K562 (cell line): Measurements from ENCODE around the gene VASH1. TPM values are rescaled to one million over a fixed set of nuclear protein-coding genes. Genes with fewer than 3 reads are reported as not detected.
A peak's percentile ranks its signal among the peaks of the same experiment; 100 is the strongest.

Experiments used
- ATAC-seq: fragments of 200-7000 bp; cut with Tn5 transposase; 3 replicates; pipeline ENCODE4 v1.9.1; 2020; ENCODE audit warnings: moderate library complexity
- BruUV-seq: library from RNA; stranded (reverse); fragments of 400-500 nt; replicated peaks from 2 replicates; lab custom pipeline; 2021; lab: Mats Ljungman, UMichigan
- CTCF ChIA-PET: fragments of 300-600 bp; formaldehyde crosslinking; extraction: SDS; loops from one replicate; lab custom pipeline; 2021; ENCODE audit warnings: low intra/inter-chr PET ratio; lab: Yijun Ruan, JAX
- POLR2A ChIA-PET: fragments of 300-600, 350-650 bp; sonication (Branson Sonifier 250); formaldehyde crosslinking; extraction: SDS; loops from one replicate; lab custom pipeline; 2021; ENCODE audit warnings: antibody characterized with exemption, inconsistent platforms; lab: Yijun Ruan, JAX
- DNase-seq, 4 experiments: peaks; one replicate each; pipeline versions ENCODE4 v3.0.0 to v3.0.0-alpha.2; 2011 to 2018; ENCODE audit warnings: low spot score in 3 of 4, mixed read lengths in 3 of 4; ENCODE audit errors: extremely low read depth in 1 of 4
- FAIRE-seq: peaks from 2 replicates; lab custom pipeline; 2011; peaks lifted over from hg19 to GRCh38; lab: Jason Lieb, UNC
- H2AFZ ChIP-seq: 2 replicates; pipeline ENCODE4 v1.6.0; 2011; ENCODE audit warnings: low read depth, low read length, control low read depth, inconsistent platforms
- H3K27ac ChIP-seq: fragments of 200-600 bp; 3 replicates; pipeline ENCODE4 v1.8.0; 2011; ENCODE audit warnings: low read depth, mild to moderate bottlenecking, control low read depth, inconsistent platforms, low read length, moderate library complexity, mixed read lengths; ENCODE audit errors: extremely low read depth
- H3K27me3 ChIP-seq, 2 experiments: fragments of 300-600 bp in 1 of 2; 2 replicates in 1 of 2; 3 replicates in 1 of 2; pipeline versions ENCODE4 v1.6.0 to v1.8.0; 2011; ENCODE audit warnings: inconsistent platforms in 2 of 2, low read length in 2 of 2, mild to moderate bottlenecking in 1 of 2, mixed read lengths in 1 of 2, moderate library complexity in 1 of 2; ENCODE audit not compliant: control insufficient read depth in 2 of 2, insufficient read depth in 2 of 2
- H3K36me3 ChIP-seq: fragments of 300-600 bp; 3 replicates; pipeline ENCODE4 v1.8.0; 2011; ENCODE audit warnings: mild to moderate bottlenecking, low read length, inconsistent platforms; ENCODE audit not compliant: control insufficient read depth, insufficient read depth
- H3K4me1 ChIP-seq, 2 experiments: fragments of 200-600 bp in 1 of 2; replicated peaks in 1 of 2; 2 replicates in 1 of 2; 3 replicates in 1 of 2; pipeline versions ENCODE4 v1.5.1 to v1.8.0; 2011; ENCODE audit warnings: inconsistent platforms in 2 of 2, low read length in 2 of 2, mild to moderate bottlenecking in 1 of 2, mixed read lengths in 1 of 2, moderate library complexity in 1 of 2; ENCODE audit not compliant: control insufficient read depth in 2 of 2, insufficient read depth in 2 of 2
- H3K4me2 ChIP-seq: 2 replicates; pipeline ENCODE4 v1.6.1; 2011; ENCODE audit warnings: low read length, control low read depth, inconsistent platforms, mixed read lengths; ENCODE audit not compliant: insufficient read depth
- H3K4me3 ChIP-seq: fragments of 200-600 bp; sonication (generic), shearing (Covaris generic); 2 replicates; pipeline ENCODE4 v1.5.1; 2016; ENCODE audit warnings: control low read depth, inconsistent platforms
- H3K79me2 ChIP-seq: fragments of 200-600 bp; 3 replicates; pipeline ENCODE4 v1.8.0; 2011; ENCODE audit warnings: low read length, inconsistent platforms; ENCODE audit not compliant: control insufficient read depth, insufficient read depth
- H3K9ac ChIP-seq, 2 experiments: 2 replicates each; pipeline versions ENCODE4 v1.6.0 to v1.6.1; 2011; ENCODE audit warnings: low read depth in 2 of 2, low read length in 2 of 2, control low read depth in 1 of 2, inconsistent platforms in 1 of 2, mild to moderate bottlenecking in 1 of 2, mixed read lengths in 1 of 2; ENCODE audit not compliant: insufficient read depth in 1 of 2
- H3K9me1 ChIP-seq: one replicate; pipeline ENCODE4 v1.6.0; 2011; ENCODE audit warnings: inconsistent platforms, mild to moderate bottlenecking, low read length, moderate library complexity; ENCODE audit not compliant: control insufficient read depth, insufficient read depth
- H3K9me3 ChIP-seq: replicated peaks from 2 replicates; pipeline ENCODE4 v1.5.1; 2011; ENCODE audit warnings: low read depth, low read length, inconsistent platforms; ENCODE audit not compliant: control insufficient read depth, insufficient read depth
- H4K20me1 ChIP-seq: replicated peaks from 2 replicates; pipeline ENCODE4 v1.6.1; 2011; ENCODE audit warnings: low read length, inconsistent platforms, mixed read lengths; ENCODE audit not compliant: control insufficient read depth, insufficient read depth
- CC2D1A ChIP-seq: fragments of 450-650 bp; IDR thresholded peaks from 2 replicates; pipeline ENCODE4 v1.6.1; 2017; ENCODE audit warnings: mild to moderate bottlenecking
- MYC ChIP-seq, 2 experiments: fragments of 250-450 bp in 1 of 2; sonication (Bioruptor Pico) in 1 of 2; IDR thresholded peaks; 2 replicates each; pipeline versions ENCODE4 v1.5.1 to v1.6.1; 2012 to 2021; ENCODE audit warnings: low read depth in 2 of 2, borderline replicate concordance in 1 of 2, improper control_type of control experiment in 1 of 2, low read length in 1 of 2, mild to moderate bottlenecking in 1 of 2, moderate library complexity in 1 of 2
- NFRKB ChIP-seq: fragments of 450-650 bp; IDR thresholded peaks from 2 replicates; pipeline ENCODE4 v1.6.1; 2016; ENCODE audit warnings: low read depth
- PHF8 ChIP-seq: fragments of 200-600 bp; sonication (generic); IDR thresholded peaks from 2 replicates; pipeline ENCODE4 v1.6.1; 2012; ENCODE audit warnings: mixed run types, mild to moderate bottlenecking, inconsistent platforms, low read length, moderate library complexity, borderline replicate concordance
- TCF3 ChIP-seq: sonication (generic); formaldehyde crosslinking; IDR thresholded peaks from 2 replicates; pipeline ENCODE4 v1.4.0; 2020; ENCODE audit warnings: mild to moderate bottlenecking, missing genetic modification reagents
- ZBTB2 ChIP-seq: fragments of 450-650 bp; IDR thresholded peaks from 2 replicates; pipeline ENCODE4 v1.6.1; 2016; ENCODE audit warnings: antibody characterized with exemption
- ZNF384 ChIP-seq: IDR thresholded peaks from 2 replicates; pipeline ENCODE4 v1.6.1; 2012; ENCODE audit warnings: low read depth, low read length, improper control_type of control experiment
- ZNF41 ChIP-seq: fragments of 250-450 bp; sonication (Bioruptor Pico); conservative IDR thresholded peaks from 2 replicates; pipeline ENCODE4 v1.4.0; 2020; ENCODE audit warnings: mild to moderate bottlenecking
- ZNF584 ChIP-seq: fragments of 200-800 bp; sonication (Bioruptor generic); IDR thresholded peaks from 2 replicates; pipeline ENCODE4 v1.6.1; 2016; ENCODE audit warnings: low read depth, mild to moderate bottlenecking, missing genetic modification characterization, missing compliant biosample characterization
- WGBS: fragments of 100-300 bp; shearing (Covaris generic); methylation state at CpG from one replicate; pipeline ENCODE4 v1.1.6; 2016; ENCODE audit warnings: low coverage, mixed read lengths; ENCODE audit not compliant: insufficient coverage; ENCODE audit errors: missing lambda C conversion rate; 5-methylcytosine and 5-hydroxymethylcytosine counted together
- in situ Hi-C: fragments of 300-500 bp; cut with MboI; formaldehyde crosslinking; loops from 4 replicates; pipeline ENCODE4 v1.15.0; 2018; ENCODE audit warnings: inconsistent platforms, mixed read lengths
- intact Hi-C: fragments of 100-400 bp; cut with micrococcal nuclease; formaldehyde crosslinking; loops from 2 replicates; pipeline ENCODE4 v1.14.2; 2022
- polyA plus RNA-seq, 8 experiments: library from polyadenylated mRNA; depleted of rRNA in 4 of 8; stranded (reverse) in 5 of 8; unstranded in 3 of 8; fragments of >200 nt; fragmentation: Nextera tagmentation in 2 of 8; fragmentation: Illumina TruSeq in 1 of 8; extraction: Ambion mirVana in 2 of 8; extraction: Trizol in 1 of 8; gene quantifications; 2 replicates each; pipeline versions ENCODE4 v1.2.1 to v1.2.3, GENCODE V29; 2011 to 2014; ENCODE audit warnings: inconsistent platforms in 1 of 8, missing spikeins in 1 of 8
- total RNA-seq, 7 experiments: library from RNA; depleted of rRNA in 6 of 7; stranded (reverse); fragments of >200 nt in 6 of 7; fragmentation: Illumina TruSeq in 2 of 7; extraction: Trizol in 2 of 7; gene quantifications; 2 replicates each; pipeline versions ENCODE4 v1.2.1 to v1.2.3, GENCODE V29; 2011 to 2021; ENCODE audit warnings: low replicate concordance in 1 of 7

Gene VASH1
- total and polyA plus RNA-seq, 9 of the 15 experiments (the other 6 are each of a cell fraction or from before 2014, with no cell fraction given), result 0.01 to 0.43 (median 0.13) TPM; not detected in 1

GRCh38 chr14:76772300-76773187 lies 11.3 kb downstream of the VASH1 start (continued):
- TF ChIP-seq PHF8 (peak; percentile 32; the same call in 1 of the 2 replicates), NFRKB (0 out of 2 replicates have a peak, but pooled peaks have one; percentile 44), ZNF41 (CRISPR knock-in tag) (no peak), TCF3 (CRISPR knock-in tag) (peak; percentile 26; the same call in 1 of the 2 replicates), ZBTB2 (no peak)

- peak; percentile 65 to 81 (median 74) for DNase-seq
- H3K27me3 ChIP-seq, result no peaks in the 10 kb centered on the region
- in situ Hi-C loops, result no loop called here
- peaks cover 34 to 57% of the 10 kb centered on the region in 2 experiments for H3K4me1 ChIP-seq
- 4% methylated on average over 5 of the region's 8 CpGs for WGBS
- peak overlapping the region; percentile 68; the same call in 2 of the 3 replicates for H3K27ac ChIP-seq
- CTCF ChIA-PET, result no interaction called here
- H3K4me3 ChIP-seq, result no peak overlapping the region; the same call in 1 of the 2 replicates
- FAIRE-seq, result peak; percentile 94
- H2AFZ ChIP-seq, result peak overlapping the region; percentile 92
- H3K4me2 ChIP-seq, result peak overlapping the region; percentile 65
- peak overlapping the region; percentile 44 to 47; a peak in 2 of 4 replicates for H3K9ac ChIP-seq
- no peaks in the 10 kb centered on the region for H4K20me1 ChIP-seq
- H3K9me1 ChIP-seq, result peaks cover 4% of the 10 kb centered on the region
- no peaks in the 10 kb centered on the region for H3K36me3 ChIP-seq
- BruUV-seq, result no TSS peak
- intact Hi-C loops, result no loop called here
- ATAC-seq, result peak; percentile 87
- POLR2A ChIA-PET, result interaction anchor here (0.6 kb wide), 1 partner anchor 944 kb away, joined by 3 read pairs; no protein-coding TSS in a partner anchor
- no peaks in the 10 kb centered on the region for H3K79me2 ChIP-seq
- no peaks in the 10 kb centered on the region for H3K9me3 ChIP-seq
- peak; percentile 90 for TF ChIP-seq ZNF384
- no peak for TF ChIP-seq CC2D1A
- TF ChIP-seq ZNF584 (CRISPR knock-in tag), result no peak
- TF ChIP-seq MYC (IDR thresholded peaks at IDR 0.05; ENCODE audit: low read depth, low read length), result no peak
- TF ChIP-seq MYC (CRISPR knock-in tag; IDR thresholded peaks at IDR 0.05; ENCODE audit: borderline replicate concordance, low read depth), result no peak
Observed at GRCh38 chr14:76773188-76773885, 12.1 kb downstream of the VASH1 start.
